ENCODE measurements around the gene VWA8. TPM values are rescaled to one million over a fixed set of nuclear protein-coding genes. Genes with fewer than 3 reads are reported as not detected.

The VWA8 gene
- total and polyA plus RNA-seq, 2 experiments from 2014 or later = 6.3 to 24.6 TPM

DNA sequence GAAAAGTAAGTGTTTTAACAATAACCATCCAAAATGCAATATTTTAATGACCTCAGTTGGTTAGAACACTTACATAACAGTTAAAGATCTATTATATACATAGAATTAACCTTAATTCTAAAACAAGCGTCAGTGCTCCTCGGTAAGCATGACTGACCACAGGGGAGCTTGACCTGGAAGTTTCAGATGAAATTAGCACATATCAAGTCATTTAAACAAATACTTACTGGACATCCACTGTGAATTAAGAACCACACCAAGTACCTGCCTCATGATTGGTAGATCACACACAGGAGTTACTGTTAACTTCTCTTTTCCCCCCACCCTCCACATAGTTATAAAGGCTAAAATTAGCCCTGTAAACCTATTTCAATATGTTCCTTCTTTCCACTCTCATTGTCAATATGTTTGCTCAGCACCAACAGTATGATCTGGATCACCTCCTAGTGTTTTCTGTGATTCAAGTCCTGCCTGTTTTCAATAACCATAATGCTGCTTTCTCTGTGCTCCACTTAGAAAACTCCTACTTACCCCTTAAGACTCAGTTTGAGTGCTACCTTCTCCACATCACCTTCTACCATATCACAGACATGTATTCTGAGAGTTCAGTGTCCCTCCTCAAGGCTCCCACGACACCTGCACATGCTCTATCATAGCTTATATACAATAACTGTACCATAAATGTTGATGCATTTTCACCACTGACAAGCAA, 209.0 kb downstream of the VWA8 start:
- no peaks in the 10 kb centered on the region for H3K9me2 ChIP-seq (ENCODE audit: insufficient read depth)
- Mint-ChIP-seq H3K36me3 (ENCODE audit: low read depth) (peaks cover 46% of the 10 kb centered on the region), H3K9me3 (peaks cover 12% of the 10 kb centered on the region; the same call in 1 of the 3 replicates), H3K27me3 (ENCODE audit: insufficient read depth, low read depth, poor library complexity) (no peaks in the 10 kb centered on the region), H3K27ac (no peak overlapping the region), H3K4me1 (no peaks in the 10 kb centered on the region), H3K4me3 (no peak overlapping the region)
- H3K4me1 ChIP-seq (ENCODE audit: insufficient read depth) = no peaks in the 10 kb centered on the region
- no peak overlapping the region for H3K4me2 ChIP-seq
- no peak overlapping the region for H3K27ac ChIP-seq (ENCODE audit: low read depth)
- DNase-seq (ENCODE audit: low spot score) (no peak), ATAC-seq (no peak)
- H3K27me3 ChIP-seq (ENCODE audit: insufficient read depth) = no peaks in the 10 kb centered on the region
- no peaks in the 10 kb centered on the region for H3K36me3 ChIP-seq (ENCODE audit: insufficient read depth)
- H3F3A ChIP-seq (replicated peaks; ENCODE audit: low read depth) = no peaks in the 10 kb centered on the region
- no peaks in the 10 kb centered on the region for H3K79me2 ChIP-seq (replicated peaks; ENCODE audit: insufficient read depth)
- no peak overlapping the region for H2AFZ ChIP-seq
- no peaks in the 10 kb centered on the region for H4K20me1 ChIP-seq (replicated peaks; ENCODE audit: insufficient read depth)
- H3K4me3 ChIP-seq = no peak overlapping the region
- TF ChIP-seq NANOG (IDR thresholded peaks at IDR 0.05; ENCODE audit: borderline replicate concordance) = no peak
- TF ChIP-seq, protein P1, sequence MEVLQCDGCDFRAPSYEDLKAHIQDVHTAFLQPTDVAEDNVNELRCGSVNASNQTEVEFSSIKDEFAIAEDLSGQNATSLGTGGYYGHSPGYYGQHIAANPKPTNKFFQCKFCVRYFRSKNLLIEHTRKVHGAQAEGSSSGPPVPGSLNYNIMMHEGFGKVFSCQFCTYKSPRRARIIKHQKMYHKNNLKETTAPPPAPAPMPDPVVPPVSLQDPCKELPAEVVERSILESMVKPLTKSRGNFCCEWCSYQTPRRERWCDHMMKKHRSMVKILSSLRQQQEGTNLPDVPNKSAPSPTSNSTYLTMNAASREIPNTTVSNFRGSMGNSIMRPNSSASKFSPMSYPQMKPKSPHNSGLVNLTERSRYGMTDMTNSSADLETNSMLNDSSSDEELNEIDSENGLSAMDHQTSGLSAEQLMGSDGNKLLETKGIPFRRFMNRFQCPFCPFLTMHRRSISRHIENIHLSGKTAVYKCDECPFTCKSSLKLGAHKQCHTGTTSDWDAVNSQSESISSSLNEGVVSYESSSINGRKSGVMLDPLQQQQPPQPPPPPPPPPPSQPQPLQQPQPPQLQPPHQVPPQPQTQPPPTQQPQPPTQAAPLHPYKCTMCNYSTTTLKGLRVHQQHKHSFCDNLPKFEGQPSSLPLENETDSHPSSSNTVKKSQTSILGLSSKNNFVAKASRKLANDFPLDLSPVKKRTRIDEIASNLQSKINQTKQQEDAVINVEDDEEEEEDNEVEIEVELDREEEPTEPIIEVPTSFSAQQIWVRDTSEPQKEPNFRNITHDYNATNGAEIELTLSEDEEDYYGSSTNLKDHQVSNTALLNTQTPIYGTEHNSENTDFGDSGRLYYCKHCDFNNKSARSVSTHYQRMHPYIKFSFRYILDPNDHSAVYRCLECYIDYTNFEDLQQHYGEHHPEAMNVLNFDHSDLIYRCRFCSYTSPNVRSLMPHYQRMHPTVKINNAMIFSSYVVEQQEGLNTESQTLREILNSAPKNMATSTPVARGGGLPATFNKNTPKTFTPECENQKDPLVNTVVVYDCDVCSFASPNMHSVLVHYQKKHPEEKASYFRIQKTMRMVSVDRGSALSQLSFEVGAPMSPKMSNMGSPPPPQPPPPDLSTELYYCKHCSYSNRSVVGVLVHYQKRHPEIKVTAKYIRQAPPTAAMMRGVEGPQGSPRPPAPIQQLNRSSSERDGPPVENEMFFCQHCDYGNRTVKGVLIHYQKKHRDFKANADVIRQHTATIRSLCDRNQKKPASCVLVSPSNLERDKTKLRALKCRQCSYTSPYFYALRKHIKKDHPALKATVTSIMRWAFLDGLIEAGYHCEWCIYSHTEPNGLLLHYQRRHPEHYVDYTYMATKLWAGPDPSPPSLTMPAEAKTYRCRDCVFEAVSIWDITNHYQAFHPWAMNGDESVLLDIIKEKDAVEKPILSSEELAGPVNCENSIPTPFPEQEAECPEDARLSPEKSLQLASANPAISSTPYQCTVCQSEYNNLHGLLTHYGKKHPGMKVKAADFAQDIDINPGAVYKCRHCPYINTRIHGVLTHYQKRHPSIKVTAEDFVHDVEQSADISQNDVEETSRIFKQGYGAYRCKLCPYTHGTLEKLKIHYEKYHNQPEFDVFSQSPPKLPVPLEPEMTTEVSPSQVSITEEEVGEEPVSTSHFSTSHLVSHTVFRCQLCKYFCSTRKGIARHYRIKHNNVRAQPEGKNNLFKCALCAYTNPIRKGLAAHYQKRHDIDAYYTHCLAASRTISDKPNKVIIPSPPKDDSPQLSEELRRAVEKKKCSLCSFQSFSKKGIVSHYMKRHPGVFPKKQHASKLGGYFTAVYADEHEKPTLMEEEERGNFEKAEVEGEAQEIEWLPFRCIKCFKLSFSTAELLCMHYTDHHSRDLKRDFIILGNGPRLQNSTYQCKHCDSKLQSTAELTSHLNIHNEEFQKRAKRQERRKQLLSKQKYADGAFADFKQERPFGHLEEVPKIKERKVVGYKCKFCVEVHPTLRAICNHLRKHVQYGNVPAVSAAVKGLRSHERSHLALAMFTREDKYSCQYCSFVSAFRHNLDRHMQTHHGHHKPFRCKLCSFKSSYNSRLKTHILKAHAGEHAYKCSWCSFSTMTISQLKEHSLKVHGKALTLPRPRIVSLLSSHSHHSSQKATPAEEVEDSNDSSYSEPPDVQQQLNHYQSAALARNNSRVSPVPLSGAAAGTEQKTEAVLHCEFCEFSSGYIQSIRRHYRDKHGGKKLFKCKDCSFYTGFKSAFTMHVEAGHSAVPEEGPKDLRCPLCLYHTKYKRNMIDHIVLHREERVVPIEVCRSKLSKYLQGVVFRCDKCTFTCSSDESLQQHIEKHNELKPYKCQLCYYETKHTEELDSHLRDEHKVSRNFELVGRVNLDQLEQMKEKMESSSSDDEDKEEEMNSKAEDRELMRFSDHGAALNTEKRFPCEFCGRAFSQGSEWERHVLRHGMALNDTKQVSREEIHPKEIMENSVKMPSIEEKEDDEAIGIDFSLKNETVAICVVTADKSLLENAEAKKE (CRISPR knock-in tag; IDR thresholded peaks at IDR 0.05) = no peak
- TF ChIP-seq REST (IDR thresholded peaks at IDR 0.05; ENCODE audit: unreplicated experiment) = no peak
- no peak for TF ChIP-seq ZNF114 (CRISPR knock-in tag; IDR thresholded peaks at IDR 0.05)
- no peak for TF ChIP-seq ZNF331 (CRISPR knock-in tag; IDR thresholded peaks at IDR 0.05; ENCODE audit: low read depth)
- no peak for TF ChIP-seq CREB1 (CRISPR knock-in tag; IDR thresholded peaks at IDR 0.05; ENCODE audit: low read depth)
- TF ChIP-seq EZH2 (IDR thresholded peaks at IDR 0.05; ENCODE audit: low read depth, unreplicated experiment) = no peak
- no peak for TF ChIP-seq POLR2AphosphoS5 (IDR thresholded peaks at IDR 0.05; ENCODE audit: low read depth)
- TF ChIP-seq, protein P2, sequence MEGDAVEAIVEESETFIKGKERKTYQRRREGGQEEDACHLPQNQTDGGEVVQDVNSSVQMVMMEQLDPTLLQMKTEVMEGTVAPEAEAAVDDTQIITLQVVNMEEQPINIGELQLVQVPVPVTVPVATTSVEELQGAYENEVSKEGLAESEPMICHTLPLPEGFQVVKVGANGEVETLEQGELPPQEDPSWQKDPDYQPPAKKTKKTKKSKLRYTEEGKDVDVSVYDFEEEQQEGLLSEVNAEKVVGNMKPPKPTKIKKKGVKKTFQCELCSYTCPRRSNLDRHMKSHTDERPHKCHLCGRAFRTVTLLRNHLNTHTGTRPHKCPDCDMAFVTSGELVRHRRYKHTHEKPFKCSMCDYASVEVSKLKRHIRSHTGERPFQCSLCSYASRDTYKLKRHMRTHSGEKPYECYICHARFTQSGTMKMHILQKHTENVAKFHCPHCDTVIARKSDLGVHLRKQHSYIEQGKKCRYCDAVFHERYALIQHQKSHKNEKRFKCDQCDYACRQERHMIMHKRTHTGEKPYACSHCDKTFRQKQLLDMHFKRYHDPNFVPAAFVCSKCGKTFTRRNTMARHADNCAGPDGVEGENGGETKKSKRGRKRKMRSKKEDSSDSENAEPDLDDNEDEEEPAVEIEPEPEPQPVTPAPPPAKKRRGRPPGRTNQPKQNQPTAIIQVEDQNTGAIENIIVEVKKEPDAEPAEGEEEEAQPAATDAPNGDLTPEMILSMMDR (conservative IDR thresholded peaks at IDR 0.05; ENCODE audit: low read depth in 2 of 2) = no peak
- TF ChIP-seq ETS1 (IDR thresholded peaks at IDR 0.05) = no peak
- TF ChIP-seq EZH2phosphoT487 (IDR thresholded peaks at IDR 0.05; ENCODE audit: unreplicated experiment) = no peak

Measured in GM23338 (cell line).